ENCODE data around the gene AKAP13.
"Not testable (repeated sequence)": the region's sequence is repeated elsewhere in the genome, so short reads cannot be mapped to it uniquely, and the experiment has no call there.

AKAP13 gene

GRCh38 chr15:85582131-85583079, 202.0 kb downstream of the AKAP13 start:
- CTCF ChIA-PET, result interaction anchor here (0.6 to 1.8 kb wide), 4 partner anchors 9 to 248 kb away, joined by 3 to 6 read pairs (median 4); no protein-coding TSS in a partner anchor
- POLR2A ChIA-PET, result no interaction called here
- DNase-seq (ENCODE audit: low read depth, low spot score), result no peak
- TF ChIP-seq, protein P1, sequence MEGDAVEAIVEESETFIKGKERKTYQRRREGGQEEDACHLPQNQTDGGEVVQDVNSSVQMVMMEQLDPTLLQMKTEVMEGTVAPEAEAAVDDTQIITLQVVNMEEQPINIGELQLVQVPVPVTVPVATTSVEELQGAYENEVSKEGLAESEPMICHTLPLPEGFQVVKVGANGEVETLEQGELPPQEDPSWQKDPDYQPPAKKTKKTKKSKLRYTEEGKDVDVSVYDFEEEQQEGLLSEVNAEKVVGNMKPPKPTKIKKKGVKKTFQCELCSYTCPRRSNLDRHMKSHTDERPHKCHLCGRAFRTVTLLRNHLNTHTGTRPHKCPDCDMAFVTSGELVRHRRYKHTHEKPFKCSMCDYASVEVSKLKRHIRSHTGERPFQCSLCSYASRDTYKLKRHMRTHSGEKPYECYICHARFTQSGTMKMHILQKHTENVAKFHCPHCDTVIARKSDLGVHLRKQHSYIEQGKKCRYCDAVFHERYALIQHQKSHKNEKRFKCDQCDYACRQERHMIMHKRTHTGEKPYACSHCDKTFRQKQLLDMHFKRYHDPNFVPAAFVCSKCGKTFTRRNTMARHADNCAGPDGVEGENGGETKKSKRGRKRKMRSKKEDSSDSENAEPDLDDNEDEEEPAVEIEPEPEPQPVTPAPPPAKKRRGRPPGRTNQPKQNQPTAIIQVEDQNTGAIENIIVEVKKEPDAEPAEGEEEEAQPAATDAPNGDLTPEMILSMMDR (IDR thresholded peaks at IDR 0.05; ENCODE audit: insufficient read depth, low read length, missing control alignments), result no peak
- no peak overlapping the region for H3K4me3 ChIP-seq (ENCODE audit: low read depth, low read length)

DNA sequence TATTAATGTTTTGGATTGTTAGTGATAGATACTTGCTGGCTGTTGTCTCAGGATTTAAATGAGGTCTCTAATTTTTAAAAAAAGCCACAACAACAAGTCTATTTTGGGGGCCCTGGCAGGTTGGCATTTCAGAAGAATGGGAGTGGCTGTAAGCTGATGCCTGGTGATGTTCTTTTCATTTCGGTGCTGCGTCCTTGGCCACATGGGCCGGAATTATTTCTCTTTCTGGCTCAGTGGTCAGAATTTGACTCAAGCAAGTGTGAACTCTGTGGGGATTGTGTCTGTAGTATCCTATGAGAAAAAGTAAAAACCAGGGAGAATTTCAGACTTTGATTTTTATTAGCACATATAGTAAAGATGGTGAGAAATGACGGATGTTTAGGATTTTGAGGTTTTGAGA, 203.0 kb downstream of the AKAP13 start:
- DNase-seq (ENCODE audit: low read depth, low spot score), result no peak
- ChIA-PET CTCF (interaction anchor here (1.7 kb wide), 1 partner anchor 10 kb away, joined by 5 read pairs; no protein-coding TSS in a partner anchor), POLR2A (no interaction called here)
- H3K4me3 ChIP-seq (ENCODE audit: low read depth, low read length), result no peak overlapping the region
- TF ChIP-seq, protein P1 (IDR thresholded peaks at IDR 0.05; ENCODE audit: insufficient read depth, low read length, missing control alignments), result no peak

GRCh38 chr15:85583923-85584390, 203.6 kb downstream of the AKAP13 start:
- CTCF ChIA-PET, result no interaction called here

GRCh38 chr15:85584872-85585271, 204.5 kb downstream of the AKAP13 start:
- POLR2A ChIA-PET, result no interaction called here
- DNase-seq (ENCODE audit: low read depth, low spot score), result no peak
- CTCF ChIA-PET, result interaction anchor here (1.2 kb wide), 1 partner anchor 17 kb away, joined by 3 read pairs; no protein-coding TSS in a partner anchor
- H3K4me3 ChIP-seq (ENCODE audit: low read depth, low read length), result no peak overlapping the region
- TF ChIP-seq, protein P1 (IDR thresholded peaks at IDR 0.05; ENCODE audit: insufficient read depth, low read length, missing control alignments), result no peak

More at GRCh38 chr15:85583923-85584390, 203.6 kb downstream of the AKAP13 start:
- POLR2A ChIA-PET, result no interaction called here
- H3K4me3 ChIP-seq (ENCODE audit: low read depth, low read length), result no peak overlapping the region
- no peak for DNase-seq (ENCODE audit: low read depth, low spot score)
- TF ChIP-seq, protein P1 (IDR thresholded peaks at IDR 0.05; ENCODE audit: insufficient read depth, low read length, missing control alignments), result no peak

GRCh38 chr15:85586196-85586595, 205.8 kb downstream of the AKAP13 start:
- CTCF ChIA-PET; DNase-seq (ENCODE audit: low read depth, low spot score); POLR2A ChIA-PET; H3K4me3 ChIP-seq (ENCODE audit: low read depth, low read length): not testable (repeated sequence)

- no peak for DNase-seq (ENCODE audit: low read depth, low spot score)
- ChIA-PET POLR2A (interaction anchor here (0.7 kb wide), 1 partner anchor 31 kb away, joined by 3 read pairs; no protein-coding TSS in a partner anchor), CTCF (interaction anchor here (0.6 to 0.7 kb wide), 2 partner anchors 255 to 291 kb away, joined by 3 read pairs; no protein-coding TSS in a partner anchor)
- TF ChIP-seq, protein P1 (IDR thresholded peaks at IDR 0.05; ENCODE audit: insufficient read depth, low read length, missing control alignments), result no peak
- H3K4me3 ChIP-seq (ENCODE audit: low read depth, low read length), result no peak overlapping the region
Measured at GRCh38 chr15:85587707-85588411, 207.5 kb downstream of the AKAP13 start.
